ENCODE data around the gene CRYAB. TPM values are rescaled to one million over a fixed set of nuclear protein-coding genes. Genes with fewer than 3 reads are reported as not detected.

The CRYAB gene
- total RNA-seq, 1 donor from 2014 or later: not detected

DNA sequence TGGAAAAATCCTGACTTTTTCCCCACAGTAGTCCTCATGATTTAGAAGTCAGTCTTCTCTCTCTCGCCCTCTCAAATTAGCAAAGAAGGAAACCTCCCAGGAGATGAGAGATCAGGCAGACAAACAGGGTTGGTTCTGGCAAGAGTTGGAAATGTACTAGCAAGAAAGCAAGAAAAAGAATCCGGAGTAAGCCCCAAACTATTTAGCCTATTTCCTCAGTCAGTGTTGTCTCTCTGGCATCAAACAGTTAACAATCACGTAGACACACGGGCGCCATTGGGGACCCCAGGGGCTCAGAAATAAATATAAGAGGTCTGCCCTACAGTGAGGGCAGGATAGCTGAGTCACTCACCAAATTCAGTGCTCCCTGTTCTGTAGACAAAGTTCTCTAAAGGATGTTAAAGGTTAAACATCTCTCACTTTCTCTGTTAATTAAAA, 11.8 kb upstream of the CRYAB start:
- TF ChIP-seq CTCF (IDR thresholded peaks at IDR 0.05; ENCODE audit: insufficient read depth, low read length, severe bottlenecking): no peak
- H3K36me3 ChIP-seq (ENCODE audit: control insufficient read depth, insufficient read depth, low read length): no peaks in the 10 kb centered on the region
- no peaks in the 10 kb centered on the region for H3K27me3 ChIP-seq (ENCODE audit: control insufficient read depth, insufficient read depth, low read length)
- no peak overlapping the region for H3K4me3 ChIP-seq (ENCODE audit: low read depth, low read length)
- FAIRE-seq (no peak), DNase-seq (ENCODE audit: low read depth) (no peak)

GRCh38 chr11:111922803-111923202, 11.2 kb upstream of the CRYAB start:
- no peak for TF ChIP-seq CTCF (IDR thresholded peaks at IDR 0.05; ENCODE audit: insufficient read depth, low read length, severe bottlenecking)
- no peak for FAIRE-seq
- no peaks in the 10 kb centered on the region for H3K36me3 ChIP-seq (ENCODE audit: control insufficient read depth, insufficient read depth, low read length)
- no peaks in the 10 kb centered on the region for H3K27me3 ChIP-seq (ENCODE audit: control insufficient read depth, insufficient read depth, low read length)
- DNase-seq (ENCODE audit: low read depth): peak; percentile 78
- H3K4me3 ChIP-seq (ENCODE audit: low read depth, low read length): no peak overlapping the region

DNA sequence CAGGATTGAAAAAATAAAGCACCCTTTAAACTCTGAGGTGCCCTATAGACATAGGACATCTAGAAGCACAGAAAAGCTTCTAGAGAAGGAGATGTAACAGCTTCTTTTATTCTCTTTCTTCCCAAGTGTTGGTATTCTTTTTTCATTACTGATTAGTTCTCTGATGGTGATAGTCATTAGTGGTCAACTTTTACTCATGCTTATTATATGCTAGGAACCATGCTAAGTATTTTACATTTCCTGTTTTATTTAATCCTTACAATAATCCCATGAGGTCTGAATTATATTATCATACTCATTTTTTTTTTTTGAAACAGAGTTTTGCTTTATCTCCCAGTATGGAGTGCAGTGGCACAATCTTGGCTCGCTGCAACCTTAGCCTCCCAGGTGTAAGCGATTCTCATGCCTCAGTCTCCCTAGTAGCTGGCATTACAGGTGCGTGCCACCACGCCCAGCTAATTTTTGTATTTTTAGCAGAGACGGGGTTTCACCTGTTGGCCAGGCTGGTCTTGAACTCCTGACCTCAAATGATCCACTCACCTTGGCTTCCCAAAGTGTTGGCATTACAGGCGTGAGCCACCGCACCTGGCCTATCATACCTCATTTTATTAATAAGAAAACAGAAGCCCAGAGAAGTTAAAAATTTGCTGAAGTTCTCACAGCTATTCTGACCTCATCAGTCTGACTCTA, 10.1 kb upstream of the CRYAB start:
- DNase-seq (ENCODE audit: low read depth): no peak
- Histone ChIP-seq H3K27me3 (ENCODE audit: control insufficient read depth, insufficient read depth, low read length) (no peaks in the 10 kb centered on the region), H3K36me3 (ENCODE audit: control insufficient read depth, insufficient read depth, low read length) (no peaks in the 10 kb centered on the region), H3K4me3 (ENCODE audit: low read depth, low read length) (no peak overlapping the region)
- no peak for FAIRE-seq
- no peak for TF ChIP-seq CTCF (IDR thresholded peaks at IDR 0.05; ENCODE audit: insufficient read depth, low read length, severe bottlenecking)

- H3K36me3 ChIP-seq (ENCODE audit: control insufficient read depth, insufficient read depth, low read length): no peaks in the 10 kb centered on the region
- DNase-seq (ENCODE audit: low read depth): no peak
- H3K27me3 ChIP-seq (ENCODE audit: control insufficient read depth, insufficient read depth, low read length): no peaks in the 10 kb centered on the region
- FAIRE-seq: no peak
- TF ChIP-seq CTCF (IDR thresholded peaks at IDR 0.05; ENCODE audit: insufficient read depth, low read length, severe bottlenecking): no peak
- no peak overlapping the region for H3K4me3 ChIP-seq (ENCODE audit: low read depth, low read length)
These were observed 9.3 kb upstream of the CRYAB start for GRCh38 chr11:111920908-111921307.

- Histone ChIP-seq H3K27me3 (ENCODE audit: control insufficient read depth, insufficient read depth, low read length) (no peaks in the 10 kb centered on the region), H3K4me3 (ENCODE audit: low read depth, low read length) (peak within 1 kb of the TSS; percentile 0), H3K36me3 (ENCODE audit: control insufficient read depth, insufficient read depth, low read length) (no peaks in the 10 kb centered on the region)
- DNase-seq (ENCODE audit: low read depth): peak; percentile 79
- TF ChIP-seq CTCF (IDR thresholded peaks at IDR 0.05; ENCODE audit: insufficient read depth, low read length, severe bottlenecking): peak; percentile 13
- no peak for FAIRE-seq
These were observed 7.1 kb upstream of the CRYAB start, which contains the start of gene C11orf52 for GRCh38 chr11:111918390-111919256. TSS of gene C11orf52 (plus strand) at chr11:111918913. CDS start at chr11:111918973, 60 bp downstream.
